H1 (cell line): ENCODE measurements around the gene TASOR2. TPM values are rescaled to one million over a fixed set of nuclear protein-coding genes. Genes with fewer than 3 reads are reported as not detected.

Source experiments
- POLR2AphosphoS5 ChIP-seq: IDR thresholded peaks from 2 replicates; pipeline ENCODE4 v1.6.1; 2011; ENCODE audit warnings: low read depth, low read length
- RFX5 ChIP-seq: IDR thresholded peaks from 2 replicates; pipeline ENCODE4 v1.6.1; 2011; ENCODE audit warnings: low read depth, low read length, improper control_type of control experiment, borderline replicate concordance
- TBP ChIP-seq: IDR thresholded peaks from 2 replicates; pipeline ENCODE4 v1.6.1; 2011; ENCODE audit warnings: low read depth, low read length, improper control_type of control experiment
- polyA plus RNA-seq, 7 experiments: library from polyadenylated mRNA; depleted of rRNA in 3 of 7; stranded (reverse) in 5 of 7; unstranded in 2 of 7; fragments of >200 nt in 5 of 7; fragments of 200-250 nt in 2 of 7; gene quantifications; 1 replicate in 5 of 7; 2 replicates in 1 of 7; 4 replicates in 1 of 7; pipeline versions ENCODE4 v1.2.1 to v1.2.3, GENCODE V29; 2011 to 2013; ENCODE audit warnings: missing spikeins in 2 of 7, mixed read lengths in 2 of 7
- total RNA-seq: library from RNA; stranded (reverse); fragmentation: NEBNext Ultra II Directional; extraction: Animal tissue kit (Norgen Biotek cat#: 25700); gene quantifications from 2 replicates; pipeline ENCODE4 v1.2.1, GENCODE V29; 2021
- TF ChIP-seq, protein P1 (sequence below): fragments of 300-600 bp; sonication (generic); IDR thresholded peaks from 2 replicates; pipeline ENCODE4 v1.7.1; 2012; ENCODE audit warnings: low read length, moderate library complexity, mild to moderate bottlenecking, inconsistent platforms; ENCODE audit not compliant: insufficient replicate concordance

Gene TASOR2
- total and polyA plus RNA-seq, 2 of the 8 experiments (the other 6 are each of a cell fraction or from before 2014, with no cell fraction given): 13.1 to 74.9 TPM

GRCh38 chr10:5658871-5659618 lies 25.6 kb upstream of the TASOR2 start (continued):
- TF ChIP-seq TBP (no peak), RFX5 (no peak), POLR2AphosphoS5 (no peak)
- TF ChIP-seq, protein P1, sequence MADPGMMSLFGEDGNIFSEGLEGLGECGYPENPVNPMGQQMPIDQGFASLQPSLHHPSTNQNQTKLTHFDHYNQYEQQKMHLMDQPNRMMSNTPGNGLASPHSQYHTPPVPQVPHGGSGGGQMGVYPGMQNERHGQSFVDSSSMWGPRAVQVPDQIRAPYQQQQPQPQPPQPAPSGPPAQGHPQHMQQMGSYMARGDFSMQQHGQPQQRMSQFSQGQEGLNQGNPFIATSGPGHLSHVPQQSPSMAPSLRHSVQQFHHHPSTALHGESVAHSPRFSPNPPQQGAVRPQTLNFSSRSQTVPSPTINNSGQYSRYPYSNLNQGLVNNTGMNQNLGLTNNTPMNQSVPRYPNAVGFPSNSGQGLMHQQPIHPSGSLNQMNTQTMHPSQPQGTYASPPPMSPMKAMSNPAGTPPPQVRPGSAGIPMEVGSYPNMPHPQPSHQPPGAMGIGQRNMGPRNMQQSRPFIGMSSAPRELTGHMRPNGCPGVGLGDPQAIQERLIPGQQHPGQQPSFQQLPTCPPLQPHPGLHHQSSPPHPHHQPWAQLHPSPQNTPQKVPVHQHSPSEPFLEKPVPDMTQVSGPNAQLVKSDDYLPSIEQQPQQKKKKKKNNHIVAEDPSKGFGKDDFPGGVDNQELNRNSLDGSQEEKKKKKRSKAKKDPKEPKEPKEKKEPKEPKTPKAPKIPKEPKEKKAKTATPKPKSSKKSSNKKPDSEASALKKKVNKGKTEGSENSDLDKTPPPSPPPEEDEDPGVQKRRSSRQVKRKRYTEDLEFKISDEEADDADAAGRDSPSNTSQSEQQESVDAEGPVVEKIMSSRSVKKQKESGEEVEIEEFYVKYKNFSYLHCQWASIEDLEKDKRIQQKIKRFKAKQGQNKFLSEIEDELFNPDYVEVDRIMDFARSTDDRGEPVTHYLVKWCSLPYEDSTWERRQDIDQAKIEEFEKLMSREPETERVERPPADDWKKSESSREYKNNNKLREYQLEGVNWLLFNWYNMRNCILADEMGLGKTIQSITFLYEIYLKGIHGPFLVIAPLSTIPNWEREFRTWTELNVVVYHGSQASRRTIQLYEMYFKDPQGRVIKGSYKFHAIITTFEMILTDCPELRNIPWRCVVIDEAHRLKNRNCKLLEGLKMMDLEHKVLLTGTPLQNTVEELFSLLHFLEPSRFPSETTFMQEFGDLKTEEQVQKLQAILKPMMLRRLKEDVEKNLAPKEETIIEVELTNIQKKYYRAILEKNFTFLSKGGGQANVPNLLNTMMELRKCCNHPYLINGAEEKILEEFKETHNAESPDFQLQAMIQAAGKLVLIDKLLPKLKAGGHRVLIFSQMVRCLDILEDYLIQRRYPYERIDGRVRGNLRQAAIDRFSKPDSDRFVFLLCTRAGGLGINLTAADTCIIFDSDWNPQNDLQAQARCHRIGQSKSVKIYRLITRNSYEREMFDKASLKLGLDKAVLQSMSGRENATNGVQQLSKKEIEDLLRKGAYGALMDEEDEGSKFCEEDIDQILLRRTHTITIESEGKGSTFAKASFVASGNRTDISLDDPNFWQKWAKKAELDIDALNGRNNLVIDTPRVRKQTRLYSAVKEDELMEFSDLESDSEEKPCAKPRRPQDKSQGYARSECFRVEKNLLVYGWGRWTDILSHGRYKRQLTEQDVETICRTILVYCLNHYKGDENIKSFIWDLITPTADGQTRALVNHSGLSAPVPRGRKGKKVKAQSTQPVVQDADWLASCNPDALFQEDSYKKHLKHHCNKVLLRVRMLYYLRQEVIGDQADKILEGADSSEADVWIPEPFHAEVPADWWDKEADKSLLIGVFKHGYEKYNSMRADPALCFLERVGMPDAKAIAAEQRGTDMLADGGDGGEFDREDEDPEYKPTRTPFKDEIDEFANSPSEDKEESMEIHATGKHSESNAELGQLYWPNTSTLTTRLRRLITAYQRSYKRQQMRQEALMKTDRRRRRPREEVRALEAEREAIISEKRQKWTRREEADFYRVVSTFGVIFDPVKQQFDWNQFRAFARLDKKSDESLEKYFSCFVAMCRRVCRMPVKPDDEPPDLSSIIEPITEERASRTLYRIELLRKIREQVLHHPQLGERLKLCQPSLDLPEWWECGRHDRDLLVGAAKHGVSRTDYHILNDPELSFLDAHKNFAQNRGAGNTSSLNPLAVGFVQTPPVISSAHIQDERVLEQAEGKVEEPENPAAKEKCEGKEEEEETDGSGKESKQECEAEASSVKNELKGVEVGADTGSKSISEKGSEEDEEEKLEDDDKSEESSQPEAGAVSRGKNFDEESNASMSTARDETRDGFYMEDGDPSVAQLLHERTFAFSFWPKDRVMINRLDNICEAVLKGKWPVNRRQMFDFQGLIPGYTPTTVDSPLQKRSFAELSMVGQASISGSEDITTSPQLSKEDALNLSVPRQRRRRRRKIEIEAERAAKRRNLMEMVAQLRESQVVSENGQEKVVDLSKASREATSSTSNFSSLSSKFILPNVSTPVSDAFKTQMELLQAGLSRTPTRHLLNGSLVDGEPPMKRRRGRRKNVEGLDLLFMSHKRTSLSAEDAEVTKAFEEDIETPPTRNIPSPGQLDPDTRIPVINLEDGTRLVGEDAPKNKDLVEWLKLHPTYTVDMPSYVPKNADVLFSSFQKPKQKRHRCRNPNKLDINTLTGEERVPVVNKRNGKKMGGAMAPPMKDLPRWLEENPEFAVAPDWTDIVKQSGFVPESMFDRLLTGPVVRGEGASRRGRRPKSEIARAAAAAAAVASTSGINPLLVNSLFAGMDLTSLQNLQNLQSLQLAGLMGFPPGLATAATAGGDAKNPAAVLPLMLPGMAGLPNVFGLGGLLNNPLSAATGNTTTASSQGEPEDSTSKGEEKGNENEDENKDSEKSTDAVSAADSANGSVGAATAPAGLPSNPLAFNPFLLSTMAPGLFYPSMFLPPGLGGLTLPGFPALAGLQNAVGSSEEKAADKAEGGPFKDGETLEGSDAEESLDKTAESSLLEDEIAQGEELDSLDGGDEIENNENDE: no peak
- TF ChIP-seq, all 59 proteins: peak for 2
